Duodenal mucosa (tissue), 2 donors: ENCODE data around the gene MYL10.

Experiments
- H3K27ac ChIP-seq: one replicate; pipeline ENCODE4 v1.7.0; 2013; ENCODE audit warnings: low read depth, low read length
- H3K27me3 ChIP-seq, 2 donors: one replicate each; pipeline ENCODE4 v1.7.0; 2013; ENCODE audit warnings: low read length in 2 of 2, control low read depth in 1 of 2; ENCODE audit not compliant: insufficient read depth in 2 of 2, control insufficient read depth in 1 of 2
- H3K36me3 ChIP-seq, 2 donors: one replicate each; pipeline ENCODE4 v1.7.0; 2013; ENCODE audit warnings: low read length in 2 of 2, control low read depth in 1 of 2; ENCODE audit not compliant: insufficient read depth in 2 of 2, control insufficient read depth in 1 of 2
- H3K4me1 ChIP-seq, 2 donors: one replicate each; pipeline ENCODE4 v1.7.0; 2013; ENCODE audit warnings: low read length in 2 of 2, control low read depth in 1 of 2; ENCODE audit not compliant: insufficient read depth in 2 of 2, control insufficient read depth in 1 of 2
- H3K4me3 ChIP-seq, 2 donors: one replicate each; pipeline ENCODE4 v1.7.0; 2013; ENCODE audit warnings: low read length in 2 of 2, low read depth in 1 of 2
- H3K9ac ChIP-seq, 2 donors: one replicate each; pipeline ENCODE4 v1.7.0; 2013; ENCODE audit warnings: low read length in 2 of 2, low read depth in 1 of 2
- H3K9me3 ChIP-seq, 2 donors: one replicate each; pipeline ENCODE4 v1.7.0; 2013; ENCODE audit warnings: low read length in 2 of 2, control low read depth in 1 of 2; ENCODE audit not compliant: control insufficient read depth in 1 of 2

MYL10 gene

GRCh38 chr7:101669307-101669706, 40.2 kb upstream of the MYL10 start:
- Histone ChIP-seq H3K27me3 (no peaks in the 10 kb centered on the region), H3K9me3 (peaks cover 3 to 9% of the 10 kb centered on the region in 2 donors), H3K36me3 (no peaks in the 10 kb centered on the region), H3K27ac (no peak overlapping the region), H3K4me3 (no peak overlapping the region), H3K4me1 (no peaks in the 10 kb centered on the region), H3K9ac (no peak overlapping the region)

GRCh38 chr7:101668726-101669125, 39.6 kb upstream of the MYL10 start:
- no peak overlapping the region for H3K27ac ChIP-seq
- no peaks in the 10 kb centered on the region for H3K36me3 ChIP-seq
- no peaks in the 10 kb centered on the region for H3K4me1 ChIP-seq
- H3K27me3 ChIP-seq = no peaks in the 10 kb centered on the region
- H3K9me3 ChIP-seq = peaks cover 3 to 9% of the 10 kb centered on the region in 2 donors
- no peak overlapping the region for H3K9ac ChIP-seq
- no peak overlapping the region for H3K4me3 ChIP-seq

- Histone ChIP-seq H3K27me3 (no peaks in the 10 kb centered on the region), H3K4me1 (no peaks in the 10 kb centered on the region), H3K27ac (no peak overlapping the region), H3K9me3 (peaks cover 0 to 3% of the 10 kb centered on the region in 2 donors), H3K9ac (no peak overlapping the region), H3K36me3 (no peaks in the 10 kb centered on the region), H3K4me3 (no peak overlapping the region)
Observed at GRCh38 chr7:101667920-101668319, 38.8 kb upstream of the MYL10 start.

- Histone ChIP-seq H3K36me3 (no peaks in the 10 kb centered on the region), H3K4me3 (no peak overlapping the region), H3K9ac (no peak overlapping the region), H3K27ac (no peak overlapping the region), H3K4me1 (no peaks in the 10 kb centered on the region), H3K27me3 (no peaks in the 10 kb centered on the region), H3K9me3 (peaks cover 3 to 4% of the 10 kb centered on the region in 2 donors)
Observed at GRCh38 chr7:101667399-101667798, 38.3 kb upstream of the MYL10 start.

- H3K9ac ChIP-seq = no peak overlapping the region
- H3K4me3 ChIP-seq = no peak overlapping the region
- H3K36me3 ChIP-seq = no peaks in the 10 kb centered on the region
- H3K27me3 ChIP-seq = no peaks in the 10 kb centered on the region
- no peaks in the 10 kb centered on the region for H3K4me1 ChIP-seq
- no peak overlapping the region for H3K27ac ChIP-seq
- H3K9me3 ChIP-seq = peaks cover 3 to 6% of the 10 kb centered on the region in 2 donors
Observed at GRCh38 chr7:101666741-101667140, 37.6 kb upstream of the MYL10 start.

GRCh38 chr7:101666293-101666692, 37.2 kb upstream of the MYL10 start:
- no peaks in the 10 kb centered on the region for H3K36me3 ChIP-seq
- no peaks in the 10 kb centered on the region for H3K4me1 ChIP-seq
- H3K9me3 ChIP-seq = peaks cover 3 to 6% of the 10 kb centered on the region in 2 donors
- no peak overlapping the region for H3K27ac ChIP-seq
- no peak overlapping the region for H3K4me3 ChIP-seq
- H3K27me3 ChIP-seq = no peaks in the 10 kb centered on the region
- H3K9ac ChIP-seq = no peak overlapping the region

GRCh38 chr7:101664893-101665471, 35.9 kb upstream of the MYL10 start:
- no peak overlapping the region for H3K9ac ChIP-seq
- H3K9me3 ChIP-seq = peaks cover 3 to 6% of the 10 kb centered on the region in 2 donors
- H3K27me3 ChIP-seq = no peaks in the 10 kb centered on the region
- no peaks in the 10 kb centered on the region for H3K36me3 ChIP-seq
- no peak overlapping the region for H3K4me3 ChIP-seq
- H3K27ac ChIP-seq = no peak overlapping the region
- H3K4me1 ChIP-seq = no peaks in the 10 kb centered on the region

- H3K27ac ChIP-seq = no peak overlapping the region
- H3K27me3 ChIP-seq = no peaks in the 10 kb centered on the region
- H3K4me3 ChIP-seq = no peak overlapping the region
- no peaks in the 10 kb centered on the region for H3K36me3 ChIP-seq
- no peaks in the 10 kb centered on the region for H3K4me1 ChIP-seq
- peaks cover 3 to 6% of the 10 kb centered on the region in 2 donors for H3K9me3 ChIP-seq
- H3K9ac ChIP-seq = no peak overlapping the region
Observed at GRCh38 chr7:101664436-101664835, 35.3 kb upstream of the MYL10 start.

GRCh38 chr7:101663747-101664146, 34.7 kb upstream of the MYL10 start:
- H3K4me1 ChIP-seq = no peaks in the 10 kb centered on the region
- no peaks in the 10 kb centered on the region for H3K36me3 ChIP-seq
- no peak overlapping the region for H3K4me3 ChIP-seq
- H3K9ac ChIP-seq = no peak overlapping the region
- no peaks in the 10 kb centered on the region for H3K27me3 ChIP-seq
- H3K9me3 ChIP-seq = peaks cover 1 to 6% of the 10 kb centered on the region in 2 donors
- H3K27ac ChIP-seq = no peak overlapping the region

- no peaks in the 10 kb centered on the region for H3K36me3 ChIP-seq
- peaks cover 0 to 6% of the 10 kb centered on the region in 2 donors for H3K9me3 ChIP-seq
- no peaks in the 10 kb centered on the region for H3K4me1 ChIP-seq
- no peak overlapping the region for H3K4me3 ChIP-seq
- H3K27me3 ChIP-seq = no peaks in the 10 kb centered on the region
- no peak overlapping the region for H3K27ac ChIP-seq
- no peak overlapping the region for H3K9ac ChIP-seq
Observed at GRCh38 chr7:101662447-101662998, 33.4 kb upstream of the MYL10 start.
